Measurements from ENCODE around the gene PLAC8L1.

PLAC8L1 gene

DNA sequence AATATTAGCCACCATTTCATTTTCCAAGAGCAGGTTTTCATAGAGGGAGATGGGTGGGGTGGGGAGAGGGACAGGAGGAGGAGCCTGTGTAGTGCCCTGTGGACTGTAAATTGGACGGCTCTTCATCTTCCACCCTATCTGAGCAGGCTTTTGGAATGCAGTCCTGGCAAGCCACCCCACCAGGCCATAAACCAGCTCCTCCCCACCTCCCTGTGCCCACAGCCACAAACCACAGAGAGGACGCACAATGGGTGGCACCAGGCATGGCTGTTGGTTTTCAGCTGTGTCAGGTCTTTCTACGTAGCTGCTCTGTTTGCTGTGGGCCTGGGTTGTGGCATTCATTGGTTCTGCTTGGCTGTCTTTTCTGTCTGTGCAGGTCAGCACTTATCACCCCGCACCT is 58.0 kb downstream of the PLAC8L1 start:
- no peak for DNase-seq (ENCODE audit: extremely low read depth in 1 of 2, low read depth in 1 of 2)

DNA sequence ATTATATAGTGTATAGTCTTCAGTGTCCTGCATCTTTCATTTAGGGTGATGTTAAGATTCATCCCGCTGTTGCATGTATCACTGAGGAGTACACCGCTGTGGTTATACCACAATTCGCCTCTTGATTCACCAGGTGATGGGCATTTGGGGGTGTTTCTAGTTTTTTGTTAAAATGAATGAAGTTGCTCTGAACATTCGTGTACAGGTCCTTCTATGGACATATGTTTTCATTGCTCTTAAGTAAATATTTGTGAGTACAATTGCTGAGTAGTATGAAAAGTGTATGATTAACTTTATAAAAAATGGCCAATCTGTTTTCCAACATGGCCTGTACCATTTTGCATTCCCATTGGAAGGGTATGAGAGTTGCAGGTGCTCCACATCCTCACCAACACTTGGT is 61.7 kb downstream of the PLAC8L1 start:
- no peak for DNase-seq (ENCODE audit: extremely low read depth in 1 of 2, low read depth in 1 of 2)

DNA sequence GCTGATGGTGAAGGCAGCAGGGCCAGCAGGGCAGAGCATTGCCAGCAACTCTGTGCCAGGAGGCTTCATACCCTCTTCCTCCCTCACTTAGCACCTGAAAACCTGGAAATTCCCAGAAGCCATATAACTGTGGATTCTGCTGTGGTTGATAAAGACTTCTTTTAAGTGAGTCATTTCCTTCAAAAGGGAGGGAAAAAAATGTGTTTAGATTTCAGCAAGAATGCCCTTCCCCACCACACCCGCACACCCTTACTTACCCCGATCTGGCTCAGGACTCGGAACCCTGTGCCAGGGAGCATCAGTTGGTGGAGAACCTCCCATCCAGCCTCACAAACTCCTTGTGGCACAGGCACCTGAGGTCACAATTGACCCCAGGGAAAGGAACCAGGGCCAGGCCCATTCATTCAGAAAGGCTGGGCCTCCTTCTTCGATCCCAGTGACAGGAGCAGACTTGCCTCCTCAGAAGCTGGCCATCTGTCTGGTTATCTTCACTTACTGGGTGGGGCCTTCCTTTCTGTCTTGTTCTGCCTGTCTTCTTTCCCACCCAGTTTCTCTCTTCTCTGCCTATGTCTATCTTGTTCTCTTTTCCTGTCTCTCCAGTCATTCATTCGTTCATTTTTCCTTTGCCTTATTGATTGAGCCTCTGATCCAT is 62.6 kb downstream of the PLAC8L1 start:
- no peak for DNase-seq (ENCODE audit: extremely low read depth in 1 of 2, low read depth in 1 of 2)

GRCh38 chr5:146041180-146041789 is 64.1 kb downstream of the PLAC8L1 start:
- no peak for DNase-seq (ENCODE audit: extremely low read depth in 1 of 2, low read depth in 1 of 2)

- DNase-seq (ENCODE audit: extremely low read depth in 1 of 2, low read depth in 1 of 2) = no peak
Measured at GRCh38 chr5:146040527-146040926, 64.8 kb downstream of the PLAC8L1 start.

DNA sequence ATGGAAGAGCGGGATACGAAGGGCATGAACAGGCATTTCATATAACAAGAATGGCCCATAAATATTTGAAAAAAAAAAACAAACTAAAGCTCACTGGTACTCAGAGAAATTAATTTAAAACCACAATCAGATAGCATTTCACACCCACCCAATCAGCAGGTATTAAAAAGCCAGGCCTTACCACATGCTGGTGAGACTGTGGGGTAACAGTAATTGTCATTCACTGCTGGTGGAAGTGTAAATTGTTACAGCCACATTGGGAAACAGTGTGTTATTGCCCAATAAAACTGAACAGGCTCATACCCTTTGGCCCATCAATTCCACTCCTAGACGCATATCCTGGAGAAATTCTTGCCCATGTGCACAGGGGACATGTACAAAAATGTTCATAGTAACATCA is 66.0 kb downstream of the PLAC8L1 start:
- no peak for DNase-seq (ENCODE audit: extremely low read depth in 1 of 2, low read depth in 1 of 2)

DNA sequence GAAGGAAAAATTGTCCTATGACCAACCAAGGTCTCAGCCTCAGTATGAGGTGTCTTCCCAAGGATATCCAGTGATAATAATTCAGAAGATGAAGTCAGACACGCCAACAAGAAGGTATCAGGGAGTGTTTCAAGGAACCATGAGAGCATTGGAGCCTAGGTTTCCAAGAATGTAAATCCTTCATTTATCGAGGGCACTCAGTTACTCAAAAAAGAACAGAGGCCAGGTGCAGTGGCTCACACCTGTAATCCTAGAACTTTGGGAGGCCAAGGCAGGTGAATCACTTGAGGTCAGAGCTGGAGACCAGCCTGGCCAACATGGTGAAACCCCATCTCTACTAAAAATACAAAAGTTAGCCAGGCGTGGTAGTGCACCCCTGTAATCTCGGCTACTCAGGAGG is 70.8 kb downstream of the PLAC8L1 start:
- no peak for DNase-seq (ENCODE audit: extremely low read depth in 1 of 2, low read depth in 1 of 2)

Data from activated CD8-positive, alpha-beta memory T cell treated with anti-CD3 and anti-CD28 coated beads for 1 hour (primary cell).